ENCODE data around the gene CARS1. TPM values are rescaled to one million over a fixed set of nuclear protein-coding genes. Genes with fewer than 3 reads are reported as not detected.

The CARS1 gene
- total and polyA plus RNA-seq, 2 of the 4 experiments (the other 2 are of a cell fraction) = 72.7 to 78.3 TPM

DNA sequence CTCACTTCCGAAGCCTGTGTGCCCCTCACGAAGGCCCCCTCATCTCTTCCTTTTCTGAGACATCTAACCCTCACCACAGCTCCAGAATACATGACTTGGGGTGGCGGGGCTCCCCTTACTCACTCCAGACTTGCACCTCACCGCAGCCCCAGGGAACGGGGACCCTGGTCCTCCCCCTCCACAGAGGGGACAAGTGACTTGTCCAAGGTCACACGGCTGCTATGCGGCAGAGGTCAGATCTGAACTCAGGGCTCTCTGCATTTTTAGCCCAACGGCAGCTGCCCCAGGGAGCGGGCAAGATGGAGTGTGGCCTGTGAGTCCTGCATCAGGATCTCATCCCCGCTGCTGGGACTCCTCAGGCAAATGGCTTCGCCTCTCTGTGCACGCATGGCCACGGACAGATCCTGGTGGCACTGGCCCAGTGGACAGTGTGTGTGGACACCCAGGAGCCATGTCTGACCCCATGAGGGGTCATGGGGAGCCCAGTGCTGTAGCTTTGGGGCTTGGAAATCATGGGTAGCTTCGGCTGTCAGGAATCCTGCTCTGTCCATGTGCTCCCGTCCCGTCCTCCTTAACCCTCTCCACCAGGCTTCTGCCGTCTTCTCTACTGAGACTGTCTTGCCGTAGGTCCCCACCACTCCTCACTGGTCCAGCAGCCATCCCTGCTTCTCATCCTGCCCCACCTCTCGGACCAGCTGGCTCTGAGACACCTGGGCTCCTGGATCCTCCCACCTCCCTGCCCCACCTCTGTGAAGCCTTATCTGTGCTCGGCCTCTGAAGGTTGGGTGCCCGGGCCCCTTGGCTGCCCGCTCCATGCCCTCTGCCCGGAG is 48.0 kb upstream of the CARS1 start:
- Histone ChIP-seq H3K9me1 (ENCODE audit: insufficient read depth, low read length) (no peaks in the 10 kb centered on the region), H3K9ac (ENCODE audit: low read depth, low read length) (no peak overlapping the region), H3K4me2 (ENCODE audit: low read depth, low read length) (no peak overlapping the region), H4K5ac (ENCODE audit: low read depth, low read length) (no peak overlapping the region), H4K20me1 (ENCODE audit: insufficient read depth, low read length) (no peaks in the 10 kb centered on the region), H3K14ac (replicated peaks; ENCODE audit: low read depth, low read length) (no peak overlapping the region), H2AFZ (replicated peaks; ENCODE audit: low read length, poor library complexity) (no peak overlapping the region), H3K36me3 (ENCODE audit: control insufficient read depth, insufficient read depth, low read length) (peaks cover 58% of the 10 kb centered on the region), H2AK9ac (replicated peaks; ENCODE audit: low read depth, low read length, poor library complexity) (peak overlapping the region; percentile 66), H3K18ac (ENCODE audit: low read depth, low read length) (no peak overlapping the region), H2BK5ac (ENCODE audit: low read depth, low read length, poor library complexity, severe bottlenecking) (no peak overlapping the region), H3K27ac (ENCODE audit: insufficient read depth, low read length) (no peak overlapping the region), H3K79me1 (ENCODE audit: low read depth in 1 of 2, low read length in 2 of 2) (peaks cover 0 to 6% of the 10 kb centered on the region in 2 experiments; a peak in 1 of 4 replicates), H3K4me3 (ENCODE audit: insufficient read depth, low read depth, low read length) (no peak overlapping the region), H3K56ac (ENCODE audit: extremely low read depth, insufficient read depth, low read length) (no peak overlapping the region), H3K23ac (ENCODE audit: low read depth, low read length) (no peak overlapping the region), H3K9me3 (ENCODE audit: control insufficient read depth, insufficient read depth, low read length) (no peaks in the 10 kb centered on the region), H3K4ac (ENCODE audit: low read depth, low read length) (no peak overlapping the region), H2AK5ac (ENCODE audit: low read depth, low read length) (no peak overlapping the region), H2BK20ac (ENCODE audit: low read depth, low read length) (no peak overlapping the region), H4K91ac (ENCODE audit: insufficient read depth, low read depth, low read length) (no peak overlapping the region), H3K4me1 (ENCODE audit: control insufficient read depth, insufficient read depth, low read length) (no peaks in the 10 kb centered on the region), H2BK15ac (ENCODE audit: low read depth, low read length) (no peak overlapping the region), H4K8ac (ENCODE audit: low read depth in 2 of 2, low read length in 2 of 2) (no peak overlapping the region), H2BK120ac (ENCODE audit: low read depth, low read length) (no peak overlapping the region), H3K27me3 (ENCODE audit: control insufficient read depth, insufficient read depth, low read length) (no peaks in the 10 kb centered on the region)
- ChIA-PET POLR2A (ENCODE audit: unreplicated experiment) (no interaction called here), CTCF (no interaction called here)
- intact Hi-C loops (cut with micrococcal nuclease) (no loop called here), in situ Hi-C loops (cut with MboI; ENCODE audit: low sequenced_read_pairs) (no loop called here), dilution Hi-C loops (cut with HindIII; ENCODE audit: low sequenced_read_pairs, unreplicated experiment) (no loop called here)
- no peak for TF ChIP-seq SMC3 (IDR thresholded peaks at IDR 0.05; ENCODE audit: low read depth, low read length)
- TF ChIP-seq RAD21 (IDR thresholded peaks at IDR 0.05; ENCODE audit: low read length) = no peak
- no peak for TF ChIP-seq MAFK (IDR thresholded peaks at IDR 0.05; ENCODE audit: low read depth, low read length)
- TF ChIP-seq POLR2A (IDR thresholded peaks at IDR 0.05; ENCODE audit: low read depth, low read length) = no peak
- no peak for TF ChIP-seq CEBPB (IDR thresholded peaks at IDR 0.05; ENCODE audit: low read depth, low read length)
- no peak for TF ChIP-seq BHLHE40 (IDR thresholded peaks at IDR 0.05; ENCODE audit: low read depth, low read length)
- TF ChIP-seq MXI1 (IDR thresholded peaks at IDR 0.05; ENCODE audit: borderline replicate concordance, low read depth, low read length) = no peak
- no peak for TF ChIP-seq FOS (IDR thresholded peaks at IDR 0.05; ENCODE audit: low read depth, low read length)
- TF ChIP-seq, protein P1, sequence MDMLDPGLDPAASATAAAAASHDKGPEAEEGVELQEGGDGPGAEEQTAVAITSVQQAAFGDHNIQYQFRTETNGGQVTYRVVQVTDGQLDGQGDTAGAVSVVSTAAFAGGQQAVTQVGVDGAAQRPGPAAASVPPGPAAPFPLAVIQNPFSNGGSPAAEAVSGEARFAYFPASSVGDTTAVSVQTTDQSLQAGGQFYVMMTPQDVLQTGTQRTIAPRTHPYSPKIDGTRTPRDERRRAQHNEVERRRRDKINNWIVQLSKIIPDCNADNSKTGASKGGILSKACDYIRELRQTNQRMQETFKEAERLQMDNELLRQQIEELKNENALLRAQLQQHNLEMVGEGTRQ (IDR thresholded peaks at IDR 0.05; ENCODE audit: low read depth, low read length) = no peak
- WGBS, 2 experiments (ENCODE audit: extremely low coverage in 2 of 2, insufficient read length in 1 of 2) = 99% methylated on average over 13 of the region's 23 CpGs; no CpG with 5 or more reads in 1 of the 2 experiments
- DNase-seq (no peak), ATAC-seq (ENCODE audit: low read depth) (no peak)
- no TSS peak for BruUV-seq (replicated peaks)

Data from IMR-90 (cell line).